HEK293T (cell line): ENCODE data around the gene CRADD.

Source experiments
- BHLHE40 ChIP-seq: fragments of 450-650 bp; IDR thresholded peaks from 2 replicates; pipeline ENCODE4 v1.6.1; 2016; ENCODE audit warnings: mild to moderate bottlenecking, moderate library complexity, borderline replicate concordance
- CTBP1 ChIP-seq: fragments of 450-650 bp; IDR thresholded peaks from 2 replicates; pipeline ENCODE4 v1.6.1; 2016; ENCODE audit warnings: borderline replicate concordance
- ELF4 ChIP-seq: fragments of 450-650 bp; IDR thresholded peaks from 2 replicates; pipeline ENCODE4 v1.6.1; 2017; ENCODE audit warnings: antibody characterized with exemption
- FOXA1 ChIP-seq: fragments of 450-650 bp; IDR thresholded peaks from 2 replicates; pipeline ENCODE4 v1.6.1; 2016; ENCODE audit warnings: mild to moderate bottlenecking
- FOXK2 ChIP-seq: fragments of 450-650 bp; IDR thresholded peaks from 2 replicates; pipeline ENCODE4 v1.6.1; 2016; ENCODE audit warnings: mild to moderate bottlenecking
- FOXM1 ChIP-seq: fragments of 450-650 bp; IDR thresholded peaks from 2 replicates; pipeline ENCODE4 v1.6.1; 2017; ENCODE audit warnings: mild to moderate bottlenecking, borderline replicate concordance
- LEF1 ChIP-seq: fragments of 450-650 bp; IDR thresholded peaks from 2 replicates; pipeline ENCODE4 v1.6.1; 2017; ENCODE audit warnings: mild to moderate bottlenecking, borderline replicate concordance
- SP1 ChIP-seq: fragments of 450-650 bp; IDR thresholded peaks from 2 replicates; pipeline ENCODE4 v1.6.1; 2017
- SUZ12 ChIP-seq: fragments of 450-650 bp; IDR thresholded peaks from 2 replicates; pipeline ENCODE4 v1.6.1; 2016; ENCODE audit warnings: mild to moderate bottlenecking
- ZNF384 ChIP-seq: fragments of 450-650 bp; IDR thresholded peaks from 2 replicates; pipeline ENCODE4 v1.6.1; 2016

DNA sequence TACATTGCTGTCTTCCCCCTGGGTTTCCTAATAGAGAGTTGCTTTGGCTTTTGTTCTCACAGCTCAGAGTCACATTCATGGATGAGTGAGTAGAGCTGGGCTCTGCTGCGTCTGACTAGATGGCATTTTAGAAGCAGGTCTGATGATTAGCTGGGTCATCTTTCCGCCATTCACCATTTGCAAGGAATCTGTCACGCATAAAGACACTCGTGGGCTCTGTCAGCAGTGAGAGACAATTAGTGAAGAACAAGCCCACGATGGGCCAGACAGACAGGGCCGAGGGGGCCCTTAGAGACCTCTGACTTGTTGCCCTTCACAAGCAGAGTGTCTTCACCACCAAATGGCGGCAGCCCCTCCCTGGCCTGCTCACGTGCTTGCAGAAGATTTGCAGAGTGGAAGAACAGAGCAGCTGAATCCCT lies 175.0 kb downstream of the CRADD start:
- no peak for TF ChIP-seq FOXM1
- TF ChIP-seq SUZ12, result no peak
- no peak for TF ChIP-seq SP1
- TF ChIP-seq ELF4, result no peak
- TF ChIP-seq BHLHE40, result no peak
- TF ChIP-seq FOXA1, result no peak
- no peak for TF ChIP-seq FOXK2
- TF ChIP-seq ZNF384, result no peak
- TF ChIP-seq LEF1, result no peak
- no peak for TF ChIP-seq CTBP1
